HEK293 (cell line): ENCODE results near the gene ABHD17A.

Experiments
- BCL11A ChIP-seq: fragments of 450-650 bp; formaldehyde crosslinking; IDR thresholded peaks from 2 replicates; pipeline ENCODE4 v1.5.1; 2016; ENCODE audit warnings: low read depth, missing biosample characterization, missing genetic modification characterization
- BCL11B ChIP-seq: fragments of 450-650 bp; formaldehyde crosslinking; IDR thresholded peaks from 2 replicates; pipeline ENCODE4 v1.5.1; 2016; ENCODE audit warnings: low read depth, missing biosample characterization, missing genetic modification characterization
- FEZF1 ChIP-seq: fragments of 450-650 bp; formaldehyde crosslinking; IDR thresholded peaks from 2 replicates; pipeline ENCODE4 v1.5.1; 2016; ENCODE audit warnings: missing biosample characterization, missing genetic modification characterization
- GLIS1 ChIP-seq: fragments of 450-650 bp; formaldehyde crosslinking; IDR thresholded peaks from 2 replicates; pipeline ENCODE4 v1.5.1; 2016; ENCODE audit warnings: missing biosample characterization, missing genetic modification characterization
- GLIS2 ChIP-seq: fragments of 450-650 bp; formaldehyde crosslinking; IDR thresholded peaks from 2 replicates; pipeline ENCODE4 v1.5.1; 2016; ENCODE audit warnings: missing biosample characterization, missing genetic modification characterization
- KLF1 ChIP-seq: fragments of 450-650 bp; formaldehyde crosslinking; IDR thresholded peaks from 2 replicates; pipeline ENCODE4 v1.5.1; 2016; ENCODE audit warnings: missing biosample characterization, missing genetic modification characterization
- KLF10 ChIP-seq: fragments of 450-650 bp; IDR thresholded peaks from 2 replicates; pipeline ENCODE4 v1.5.1; 2018; ENCODE audit warnings: missing biosample characterization, mild to moderate bottlenecking, missing genetic modification characterization
- KLF8 ChIP-seq: fragments of 450-650 bp; formaldehyde crosslinking; IDR thresholded peaks from 2 replicates; pipeline ENCODE4 v1.5.1; 2016; ENCODE audit warnings: missing biosample characterization, missing genetic modification characterization
- KLF9 ChIP-seq: fragments of 450-650 bp; formaldehyde crosslinking; IDR thresholded peaks from 2 replicates; pipeline ENCODE4 v1.5.1; 2016; ENCODE audit warnings: missing biosample characterization, missing genetic modification characterization, low read depth
- ZBTB17 ChIP-seq: fragments of 450-650 bp; formaldehyde crosslinking; IDR thresholded peaks from 2 replicates; pipeline ENCODE4 v1.5.1; 2016; ENCODE audit warnings: missing biosample characterization, missing genetic modification characterization
- ZBTB8A ChIP-seq: fragments of 450-650 bp; formaldehyde crosslinking; IDR thresholded peaks from 2 replicates; pipeline ENCODE4 v1.5.1; 2016; ENCODE audit warnings: missing biosample characterization, missing genetic modification characterization
- ZEB2 ChIP-seq: fragments of 450-650 bp; formaldehyde crosslinking; IDR thresholded peaks from 2 replicates; pipeline ENCODE4 v1.5.1; 2016; ENCODE audit warnings: missing biosample characterization, missing genetic modification characterization
- ZFHX2 ChIP-seq: fragments of 450-650 bp; formaldehyde crosslinking; conservative IDR thresholded peaks from 2 replicates; pipeline ENCODE4 v1.5.1; 2016; ENCODE audit warnings: missing biosample characterization, missing genetic modification characterization
- ZNF2 ChIP-seq: fragments of 450-650 bp; formaldehyde crosslinking; IDR thresholded peaks from 2 replicates; pipeline ENCODE4 v1.5.1; 2016; ENCODE audit warnings: missing biosample characterization, missing genetic modification characterization
- ZNF341 ChIP-seq: fragments of 450-650 bp; formaldehyde crosslinking; IDR thresholded peaks from 2 replicates; pipeline ENCODE4; 2016; ENCODE audit warnings: low read depth, missing biosample characterization, missing genetic modification characterization
- ZNF366 ChIP-seq: fragments of 450-650 bp; formaldehyde crosslinking; conservative IDR thresholded peaks from 2 replicates; pipeline ENCODE4 v1.5.1; 2016; ENCODE audit warnings: missing biosample characterization, missing genetic modification characterization
- ZNF514 ChIP-seq: fragments of 450-650 bp; formaldehyde crosslinking; IDR thresholded peaks from 2 replicates; pipeline ENCODE4 v1.5.1; 2016; ENCODE audit warnings: missing biosample characterization, missing genetic modification characterization
- ZNF549 ChIP-seq: fragments of 450-650 bp; IDR thresholded peaks from 2 replicates; pipeline ENCODE4 v1.5.1; 2018; ENCODE audit warnings: missing biosample characterization, missing genetic modification characterization, mild to moderate bottlenecking, inconsistent platforms, moderate library complexity
- ZNF623 ChIP-seq: fragments of 450-650 bp; formaldehyde crosslinking; IDR thresholded peaks from 2 replicates; pipeline ENCODE4 v1.5.1; 2016; ENCODE audit warnings: missing biosample characterization, missing genetic modification characterization
- ZNF664 ChIP-seq: fragments of 450-650 bp; formaldehyde crosslinking; IDR thresholded peaks from 2 replicates; pipeline ENCODE4 v1.5.1; 2016; ENCODE audit warnings: missing biosample characterization, missing genetic modification characterization
- ZNF670 ChIP-seq: fragments of 450-650 bp; formaldehyde crosslinking; IDR thresholded peaks from 2 replicates; pipeline ENCODE4 v1.5.1; 2016; ENCODE audit warnings: missing biosample characterization, missing genetic modification characterization, low read depth
- ZSCAN30 ChIP-seq: fragments of 450-650 bp; IDR thresholded peaks from 2 replicates; pipeline ENCODE4 v1.5.1; 2018; ENCODE audit warnings: missing biosample characterization, mild to moderate bottlenecking, missing genetic modification characterization, moderate library complexity
- TF ChIP-seq, protein P1 (sequence below): fragments of 450-650 bp; formaldehyde crosslinking; IDR thresholded peaks from 2 replicates; pipeline ENCODE4 v1.5.1; 2016; ENCODE audit warnings: missing biosample characterization, missing genetic modification characterization
- TF ChIP-seq, protein P2 (sequence below): fragments of 450-650 bp; formaldehyde crosslinking; optimal IDR thresholded peaks from 2 replicates; pipeline ENCODE3; 2016; ENCODE audit warnings: missing biosample characterization, mild to moderate bottlenecking, missing genetic modification characterization
- TF ChIP-seq, protein P3 (sequence below): fragments of 450-650 bp; formaldehyde crosslinking; IDR thresholded peaks from 2 replicates; pipeline ENCODE4 v1.5.1; 2016; ENCODE audit warnings: missing biosample characterization, missing genetic modification characterization
- TF ChIP-seq, protein P4 (sequence below): fragments of 450-650 bp; formaldehyde crosslinking; IDR thresholded peaks from 2 replicates; pipeline ENCODE4 v1.5.1; 2016; ENCODE audit warnings: missing biosample characterization, missing genetic modification characterization
- TF ChIP-seq, protein P5 (sequence below): fragments of 450-650 bp; formaldehyde crosslinking; IDR thresholded peaks from 2 replicates; pipeline ENCODE4 v1.5.1; 2016; ENCODE audit warnings: missing biosample characterization, missing genetic modification characterization
- TF ChIP-seq, protein P6 (sequence below): fragments of 450-650 bp; formaldehyde crosslinking; IDR thresholded peaks from 2 replicates; pipeline ENCODE4 v1.5.1; 2016; ENCODE audit warnings: missing biosample characterization, missing genetic modification characterization

ABHD17A gene

DNA sequence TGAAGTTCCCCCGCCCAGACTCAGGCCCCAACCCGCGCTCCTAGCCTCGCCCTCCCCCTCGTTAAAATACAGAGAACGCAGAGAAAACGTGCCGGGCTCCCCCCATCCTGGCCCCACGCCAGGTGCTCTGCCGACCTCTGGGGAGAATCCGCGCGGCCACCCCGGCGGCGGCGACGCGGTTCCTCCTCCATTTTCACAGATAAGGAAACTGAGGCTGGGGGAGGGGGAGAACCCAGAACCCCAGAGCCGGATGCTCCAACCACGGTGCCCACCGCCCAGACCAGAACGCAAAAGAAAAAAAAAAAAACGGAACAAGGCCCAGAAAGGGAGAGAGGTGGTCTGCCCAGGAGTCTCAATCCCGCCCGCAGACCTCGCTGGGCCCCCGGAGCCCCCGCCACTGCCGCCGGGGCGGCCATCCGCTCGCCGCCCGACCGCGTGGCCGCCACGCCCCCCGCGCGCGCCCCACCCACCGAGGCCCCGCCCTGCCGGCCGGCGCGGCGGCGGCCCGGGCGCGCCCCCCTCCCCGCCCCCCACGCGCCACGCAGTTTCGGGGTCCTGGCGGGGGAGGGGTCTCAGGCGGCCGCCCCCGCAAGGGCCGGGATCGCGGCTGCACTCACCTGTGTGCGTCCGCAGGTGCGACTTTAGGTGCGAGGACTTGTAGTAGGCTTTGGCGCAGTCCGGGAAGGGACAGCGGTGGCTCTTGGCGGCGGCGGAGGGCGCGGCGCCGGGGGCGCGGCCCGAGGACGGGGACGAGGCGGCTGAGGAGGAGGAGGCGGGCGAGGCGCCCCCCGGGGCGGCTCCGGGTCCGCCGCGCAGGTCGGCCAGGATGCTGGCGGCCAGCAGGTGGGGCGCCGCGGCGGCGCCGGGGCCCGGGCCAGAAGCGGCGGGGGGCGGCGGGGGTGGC is 22.6 kb downstream of the ABHD17A start (continued):
- TF ChIP-seq ZEB2 (tag by site-specific recombination) (peak; percentile 81; the same call in 1 of the 2 replicates), ZFHX2 (peak; percentile 68), GLIS2 (tag by site-specific recombination) (peak; percentile 58; the same call in 1 of the 2 replicates), ZNF366 (tag by site-specific recombination) (peak; percentile 35), BCL11B (peak; percentile 49; the same call in 1 of the 2 replicates), ZBTB17 (tag by site-specific recombination) (0 out of 2 replicates have a peak, but pooled peaks have one; percentile 27), ZNF623 (tag by site-specific recombination) (no peak), ZBTB8A (tag by site-specific recombination) (peak; percentile 45; the same call in 1 of the 2 replicates), KLF9 (tag by site-specific recombination) (peak; percentile 97), KLF1 (peak; percentile 45; the same call in 1 of the 2 replicates), KLF10 (tag by site-specific recombination) (peak; percentile 99), KLF8 (tag by site-specific recombination) (peak; percentile 75), ZNF549 (tag by site-specific recombination) (no peak), ZNF664 (tag by site-specific recombination) (no peak), ZNF670 (tag by site-specific recombination) (no peak), ZNF514 (tag by site-specific recombination) (no peak), ZNF341 (peak; percentile 18; the same call in 1 of the 2 replicates), ZNF2 (tag by site-specific recombination) (no peak), BCL11A (tag by site-specific recombination) (0 out of 2 replicates have a peak, but pooled peaks have one; percentile 27), FEZF1 (tag by site-specific recombination) (no peak), GLIS1 (peak; percentile 28; the same call in 1 of the 2 replicates), ZSCAN30 (tag by site-specific recombination) (peak; percentile 51; the same call in 1 of the 2 replicates)
- TF ChIP-seq, protein P1, sequence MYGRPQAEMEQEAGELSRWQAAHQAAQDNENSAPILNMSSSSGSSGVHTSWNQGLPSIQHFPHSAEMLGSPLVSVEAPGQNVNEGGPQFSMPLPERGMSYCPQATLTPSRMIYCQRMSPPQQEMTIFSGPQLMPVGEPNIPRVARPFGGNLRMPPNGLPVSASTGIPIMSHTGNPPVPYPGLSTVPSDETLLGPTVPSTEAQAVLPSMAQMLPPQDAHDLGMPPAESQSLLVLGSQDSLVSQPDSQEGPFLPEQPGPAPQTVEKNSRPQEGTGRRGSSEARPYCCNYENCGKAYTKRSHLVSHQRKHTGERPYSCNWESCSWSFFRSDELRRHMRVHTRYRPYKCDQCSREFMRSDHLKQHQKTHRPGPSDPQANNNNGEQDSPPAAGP (tag by site-specific recombination) = 0 out of 2 replicates have a peak, but pooled peaks have one; percentile 48
- TF ChIP-seq, protein P2, sequence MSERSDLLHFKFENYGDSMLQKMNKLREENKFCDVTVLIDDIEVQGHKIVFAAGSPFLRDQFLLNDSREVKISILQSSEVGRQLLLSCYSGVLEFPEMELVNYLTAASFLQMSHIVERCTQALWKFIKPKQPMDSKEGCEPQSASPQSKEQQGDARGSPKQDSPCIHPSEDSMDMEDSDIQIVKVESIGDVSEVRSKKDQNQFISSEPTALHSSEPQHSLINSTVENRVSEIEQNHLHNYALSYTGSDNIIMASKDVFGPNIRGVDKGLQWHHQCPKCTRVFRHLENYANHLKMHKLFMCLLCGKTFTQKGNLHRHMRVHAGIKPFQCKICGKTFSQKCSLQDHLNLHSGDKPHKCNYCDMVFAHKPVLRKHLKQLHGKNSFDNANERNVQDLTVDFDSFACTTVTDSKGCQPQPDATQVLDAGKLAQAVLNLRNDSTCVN (tag by site-specific recombination) = peak; percentile 63
- TF ChIP-seq, protein P3, sequence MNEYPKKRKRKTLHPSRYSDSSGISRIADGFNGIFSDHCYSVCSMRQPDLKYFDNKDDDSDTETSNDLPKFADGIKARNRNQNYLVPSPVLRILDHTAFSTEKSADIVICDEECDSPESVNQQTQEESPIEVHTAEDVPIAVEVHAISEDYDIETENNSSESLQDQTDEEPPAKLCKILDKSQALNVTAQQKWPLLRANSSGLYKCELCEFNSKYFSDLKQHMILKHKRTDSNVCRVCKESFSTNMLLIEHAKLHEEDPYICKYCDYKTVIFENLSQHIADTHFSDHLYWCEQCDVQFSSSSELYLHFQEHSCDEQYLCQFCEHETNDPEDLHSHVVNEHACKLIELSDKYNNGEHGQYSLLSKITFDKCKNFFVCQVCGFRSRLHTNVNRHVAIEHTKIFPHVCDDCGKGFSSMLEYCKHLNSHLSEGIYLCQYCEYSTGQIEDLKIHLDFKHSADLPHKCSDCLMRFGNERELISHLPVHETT (tag by site-specific recombination) = no peak
- TF ChIP-seq, protein P4, sequence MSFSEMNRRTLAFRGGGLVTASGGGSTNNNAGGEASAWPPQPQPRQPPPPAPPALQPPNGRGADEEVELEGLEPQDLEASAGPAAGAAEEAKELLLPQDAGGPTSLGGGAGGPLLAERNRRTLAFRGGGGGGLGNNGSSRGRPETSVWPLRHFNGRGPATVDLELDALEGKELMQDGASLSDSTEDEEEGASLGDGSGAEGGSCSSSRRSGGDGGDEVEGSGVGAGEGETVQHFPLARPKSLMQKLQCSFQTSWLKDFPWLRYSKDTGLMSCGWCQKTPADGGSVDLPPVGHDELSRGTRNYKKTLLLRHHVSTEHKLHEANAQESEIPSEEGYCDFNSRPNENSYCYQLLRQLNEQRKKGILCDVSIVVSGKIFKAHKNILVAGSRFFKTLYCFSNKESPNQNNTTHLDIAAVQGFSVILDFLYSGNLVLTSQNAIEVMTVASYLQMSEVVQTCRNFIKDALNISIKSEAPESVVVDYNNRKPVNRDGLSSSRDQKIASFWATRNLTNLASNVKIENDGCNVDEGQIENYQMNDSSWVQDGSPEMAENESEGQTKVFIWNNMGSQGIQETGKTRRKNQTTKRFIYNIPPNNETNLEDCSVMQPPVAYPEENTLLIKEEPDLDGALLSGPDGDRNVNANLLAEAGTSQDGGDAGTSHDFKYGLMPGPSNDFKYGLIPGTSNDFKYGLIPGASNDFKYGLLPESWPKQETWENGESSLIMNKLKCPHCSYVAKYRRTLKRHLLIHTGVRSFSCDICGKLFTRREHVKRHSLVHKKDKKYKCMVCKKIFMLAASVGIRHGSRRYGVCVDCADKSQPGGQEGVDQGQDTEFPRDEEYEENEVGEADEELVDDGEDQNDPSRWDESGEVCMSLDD (tag by site-specific recombination) = peak; percentile 51; the same call in 1 of the 2 replicates
- TF ChIP-seq, protein P5, sequence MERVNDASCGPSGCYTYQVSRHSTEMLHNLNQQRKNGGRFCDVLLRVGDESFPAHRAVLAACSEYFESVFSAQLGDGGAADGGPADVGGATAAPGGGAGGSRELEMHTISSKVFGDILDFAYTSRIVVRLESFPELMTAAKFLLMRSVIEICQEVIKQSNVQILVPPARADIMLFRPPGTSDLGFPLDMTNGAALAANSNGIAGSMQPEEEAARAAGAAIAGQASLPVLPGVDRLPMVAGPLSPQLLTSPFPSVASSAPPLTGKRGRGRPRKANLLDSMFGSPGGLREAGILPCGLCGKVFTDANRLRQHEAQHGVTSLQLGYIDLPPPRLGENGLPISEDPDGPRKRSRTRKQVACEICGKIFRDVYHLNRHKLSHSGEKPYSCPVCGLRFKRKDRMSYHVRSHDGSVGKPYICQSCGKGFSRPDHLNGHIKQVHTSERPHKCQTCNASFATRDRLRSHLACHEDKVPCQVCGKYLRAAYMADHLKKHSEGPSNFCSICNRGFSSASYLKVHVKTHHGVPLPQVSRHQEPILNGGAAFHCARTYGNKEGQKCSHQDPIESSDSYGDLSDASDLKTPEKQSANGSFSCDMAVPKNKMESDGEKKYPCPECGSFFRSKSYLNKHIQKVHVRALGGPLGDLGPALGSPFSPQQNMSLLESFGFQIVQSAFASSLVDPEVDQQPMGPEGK = peak; percentile 85
- TF ChIP-seq, protein P6, sequence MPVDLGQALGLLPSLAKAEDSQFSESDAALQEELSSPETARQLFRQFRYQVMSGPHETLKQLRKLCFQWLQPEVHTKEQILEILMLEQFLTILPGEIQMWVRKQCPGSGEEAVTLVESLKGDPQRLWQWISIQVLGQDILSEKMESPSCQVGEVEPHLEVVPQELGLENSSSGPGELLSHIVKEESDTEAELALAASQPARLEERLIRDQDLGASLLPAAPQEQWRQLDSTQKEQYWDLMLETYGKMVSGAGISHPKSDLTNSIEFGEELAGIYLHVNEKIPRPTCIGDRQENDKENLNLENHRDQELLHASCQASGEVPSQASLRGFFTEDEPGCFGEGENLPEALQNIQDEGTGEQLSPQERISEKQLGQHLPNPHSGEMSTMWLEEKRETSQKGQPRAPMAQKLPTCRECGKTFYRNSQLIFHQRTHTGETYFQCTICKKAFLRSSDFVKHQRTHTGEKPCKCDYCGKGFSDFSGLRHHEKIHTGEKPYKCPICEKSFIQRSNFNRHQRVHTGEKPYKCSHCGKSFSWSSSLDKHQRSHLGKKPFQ = no peak
